NCI-H748 (cell line): ENCODE data around the gene MICU1.
"Not testable (repeated sequence)": the region's sequence is repeated elsewhere in the genome, so short reads cannot be mapped to it uniquely, and the experiment has no call there.

Experiments
- DNase-seq: peaks from one replicate; lab custom pipeline; 2025; ENCODE audit not compliant: unreplicated experiment; lab: John Stamatoyannopoulos, UW

Gene MICU1

DNA sequence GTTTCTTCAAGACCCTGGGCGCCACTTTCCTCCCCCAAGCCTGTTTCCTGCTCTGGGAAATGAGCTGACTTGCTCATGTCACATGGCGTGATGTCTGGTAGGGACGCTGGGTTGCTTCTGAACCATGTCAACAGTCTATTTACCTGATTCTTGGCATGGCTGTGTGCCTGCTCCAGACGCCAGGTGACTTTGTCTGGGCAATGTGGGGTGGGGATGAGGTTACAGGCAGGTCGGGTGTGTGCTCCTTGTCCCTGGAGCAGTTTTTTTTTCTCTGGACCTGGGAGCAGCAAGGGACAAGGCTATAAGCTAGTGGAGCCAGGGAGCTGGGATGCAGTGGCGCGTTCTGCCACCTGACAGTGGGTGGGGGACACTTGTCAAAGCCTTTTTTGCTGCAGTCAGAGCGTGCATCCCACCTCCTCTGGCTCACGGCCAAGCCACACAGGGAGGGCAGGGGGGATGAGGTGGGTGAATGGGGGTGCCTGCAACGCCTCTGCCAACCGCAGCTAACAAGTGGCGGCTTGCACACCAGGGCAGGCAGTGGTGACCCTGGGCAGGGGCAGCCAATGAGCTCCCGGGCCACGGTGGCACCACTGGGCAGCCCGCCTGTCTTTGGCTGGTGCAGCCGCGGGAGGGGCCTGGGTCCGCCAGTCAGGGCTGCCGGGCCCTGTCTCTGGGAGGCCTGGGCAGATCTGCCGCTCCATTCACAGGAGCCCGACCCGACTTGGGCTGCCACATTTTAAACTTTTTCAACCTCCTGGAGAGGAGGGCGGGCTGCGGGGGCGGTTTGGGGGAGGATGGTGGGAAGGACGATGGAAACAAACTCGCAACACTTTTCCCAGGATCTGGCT lies 294.1 kb downstream of the MICU1 start:
- peak; percentile 98 for DNase-seq

DNA sequence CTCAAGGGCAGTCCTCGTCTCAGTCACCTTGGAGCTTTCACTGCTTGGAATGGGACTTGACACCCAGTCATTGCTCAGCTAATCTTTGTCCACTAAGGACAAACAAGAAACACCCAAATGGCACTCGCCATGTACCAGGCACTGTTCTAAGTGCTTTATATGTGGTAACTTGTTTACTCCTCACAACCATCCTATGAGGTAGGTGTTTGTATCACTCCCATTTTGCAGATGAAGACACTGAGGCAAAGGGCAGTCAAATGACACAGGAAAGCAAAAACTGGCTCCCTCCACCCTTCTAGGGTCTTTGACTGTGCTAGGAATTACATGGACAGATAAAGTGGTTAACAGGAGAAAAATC lies 295.8 kb downstream of the MICU1 start:
- no peak for DNase-seq

DNA sequence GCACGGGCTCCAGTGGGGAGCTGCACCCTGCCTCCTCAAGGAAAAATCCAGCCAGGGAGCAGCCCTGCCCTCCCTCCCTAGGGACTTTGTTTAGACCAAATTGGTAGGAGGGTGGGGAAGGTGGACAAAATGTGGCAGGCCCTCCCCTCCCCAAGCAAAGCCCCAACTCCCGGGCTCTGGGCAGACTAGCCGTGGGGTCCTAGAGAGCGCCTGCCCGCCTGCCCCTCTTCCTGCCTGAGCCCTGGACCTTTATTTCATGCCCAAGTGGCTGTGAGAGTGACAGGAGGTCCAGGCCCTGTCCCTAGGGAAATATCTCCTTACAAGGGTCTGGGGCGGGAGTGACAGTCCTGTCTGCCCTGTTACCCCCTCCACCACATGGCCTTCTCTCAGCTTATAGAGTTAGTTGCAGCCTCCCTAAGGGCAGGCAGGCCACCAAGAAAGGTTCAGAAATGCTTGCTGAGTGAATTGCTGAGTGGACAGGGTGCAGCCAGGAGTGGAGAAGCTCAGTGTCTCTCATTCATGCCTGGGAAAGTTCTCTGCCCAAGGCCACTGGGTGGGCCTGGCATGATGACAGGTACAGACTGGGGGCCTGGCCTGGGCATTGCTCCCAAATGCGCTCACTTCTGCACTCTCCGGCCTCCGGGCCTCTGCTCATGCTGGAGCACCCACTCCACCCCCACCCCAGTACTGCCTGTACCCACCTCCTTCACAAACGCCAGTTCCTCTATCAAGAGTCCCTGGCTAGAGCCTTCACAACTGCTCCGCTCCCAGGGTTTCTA lies 296.4 kb downstream of the MICU1 start:
- no peak for DNase-seq

GRCh38 chr10:72328829-72329204 lies 297.1 kb downstream of the MICU1 start:
- no peak for DNase-seq

- peak; percentile 60 for DNase-seq
Observed at GRCh38 chr10:72328045-72328828, 297.6 kb downstream of the MICU1 start.

GRCh38 chr10:72326665-72327603 lies 298.9 kb downstream of the MICU1 start:
- DNase-seq = not testable (repeated sequence)

- peak; percentile 93 for DNase-seq
Observed at GRCh38 chr10:72325243-72326175, 300.4 kb downstream of the MICU1 start.

DNA sequence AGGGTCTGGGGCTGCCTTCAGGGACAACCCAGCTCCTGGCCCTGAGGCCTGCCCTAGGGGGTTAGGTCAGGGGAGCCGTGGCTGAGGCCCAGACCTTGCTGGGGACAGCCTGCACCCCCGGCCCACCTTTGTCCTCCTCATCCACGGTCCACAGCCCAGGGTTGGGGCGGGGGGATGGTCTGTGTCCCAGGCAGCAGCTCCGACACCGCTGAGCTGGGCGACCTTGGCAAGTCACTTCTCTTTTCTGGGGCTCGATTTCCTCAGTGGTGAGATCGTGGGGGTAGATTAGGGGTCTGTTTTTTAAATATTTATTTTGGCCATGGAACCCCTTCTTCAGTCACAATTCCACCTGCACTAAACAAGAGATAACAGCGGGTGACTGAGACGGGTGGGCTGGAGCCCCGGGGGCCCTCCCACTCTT lies 302.1 kb downstream of the MICU1 start:
- DNase-seq = no peak

DNA sequence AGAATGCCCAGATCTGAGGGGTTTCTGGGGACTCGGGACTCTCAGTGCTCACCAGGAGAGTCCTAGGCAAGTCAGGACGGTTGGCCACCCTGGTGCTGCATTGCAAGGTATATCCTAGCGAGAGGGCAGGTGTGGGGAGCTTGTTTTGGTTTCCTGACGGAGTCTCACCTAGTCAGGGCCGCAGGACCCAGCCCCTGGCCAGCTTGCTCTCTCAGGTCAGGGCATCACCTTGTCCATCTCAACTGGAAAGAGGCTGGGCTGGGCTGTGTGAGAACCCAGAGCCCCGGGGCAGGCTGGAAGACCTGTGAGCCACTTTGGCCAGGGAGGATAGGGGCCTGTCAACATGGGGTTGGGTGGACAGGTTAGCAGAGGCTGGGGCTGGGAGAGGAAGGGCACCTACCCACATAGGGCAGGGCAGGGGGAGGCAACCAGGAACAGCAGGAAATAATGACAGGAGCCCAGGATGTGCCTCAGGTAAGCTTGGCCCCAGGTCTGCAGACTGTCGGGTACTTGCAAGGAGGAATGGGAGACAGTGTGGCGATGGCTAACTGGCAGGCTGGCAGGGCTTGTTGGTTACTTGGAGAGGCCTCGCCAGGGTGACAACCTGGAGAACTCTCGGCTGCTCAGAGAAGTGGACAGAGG lies 302.6 kb downstream of the MICU1 start:
- no peak for DNase-seq

- DNase-seq = no peak
Observed at GRCh38 chr10:72322280-72323058, 303.4 kb downstream of the MICU1 start.

- DNase-seq = no peak
Observed at GRCh38 chr10:72322030-72322279, 303.9 kb downstream of the MICU1 start.

- DNase-seq = no peak
Observed at GRCh38 chr10:72321248-72322029, 304.4 kb downstream of the MICU1 start.

DNA sequence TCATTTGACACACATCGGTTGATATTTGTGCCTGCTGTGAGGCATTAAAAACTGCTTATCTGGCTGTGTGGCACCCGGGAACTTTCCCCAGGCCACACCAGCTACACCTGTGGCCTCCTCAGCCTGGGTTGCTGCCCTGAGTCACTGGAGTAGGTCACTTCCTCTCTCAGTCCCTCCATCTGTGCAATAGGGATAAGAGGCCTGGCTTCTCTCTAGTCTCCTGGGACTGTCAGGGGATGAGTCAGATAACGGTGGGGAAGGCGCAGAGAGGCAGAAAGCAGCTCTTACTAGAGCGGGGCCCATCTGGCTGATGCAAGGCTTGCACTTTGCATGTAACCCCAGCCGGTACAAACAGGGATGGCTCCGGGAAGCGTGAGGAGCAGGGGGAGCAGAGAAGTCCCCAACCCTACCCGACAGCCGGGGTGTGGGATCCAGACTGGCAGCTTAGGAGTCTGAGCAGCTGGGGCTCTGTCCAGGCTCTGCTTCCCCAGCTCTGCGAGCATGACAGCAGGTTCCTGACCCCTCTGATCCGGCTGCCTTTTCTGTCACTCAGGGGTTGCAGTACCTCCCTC lies 305.1 kb downstream of the MICU1 start:
- peak; percentile 29 for DNase-seq

DNA sequence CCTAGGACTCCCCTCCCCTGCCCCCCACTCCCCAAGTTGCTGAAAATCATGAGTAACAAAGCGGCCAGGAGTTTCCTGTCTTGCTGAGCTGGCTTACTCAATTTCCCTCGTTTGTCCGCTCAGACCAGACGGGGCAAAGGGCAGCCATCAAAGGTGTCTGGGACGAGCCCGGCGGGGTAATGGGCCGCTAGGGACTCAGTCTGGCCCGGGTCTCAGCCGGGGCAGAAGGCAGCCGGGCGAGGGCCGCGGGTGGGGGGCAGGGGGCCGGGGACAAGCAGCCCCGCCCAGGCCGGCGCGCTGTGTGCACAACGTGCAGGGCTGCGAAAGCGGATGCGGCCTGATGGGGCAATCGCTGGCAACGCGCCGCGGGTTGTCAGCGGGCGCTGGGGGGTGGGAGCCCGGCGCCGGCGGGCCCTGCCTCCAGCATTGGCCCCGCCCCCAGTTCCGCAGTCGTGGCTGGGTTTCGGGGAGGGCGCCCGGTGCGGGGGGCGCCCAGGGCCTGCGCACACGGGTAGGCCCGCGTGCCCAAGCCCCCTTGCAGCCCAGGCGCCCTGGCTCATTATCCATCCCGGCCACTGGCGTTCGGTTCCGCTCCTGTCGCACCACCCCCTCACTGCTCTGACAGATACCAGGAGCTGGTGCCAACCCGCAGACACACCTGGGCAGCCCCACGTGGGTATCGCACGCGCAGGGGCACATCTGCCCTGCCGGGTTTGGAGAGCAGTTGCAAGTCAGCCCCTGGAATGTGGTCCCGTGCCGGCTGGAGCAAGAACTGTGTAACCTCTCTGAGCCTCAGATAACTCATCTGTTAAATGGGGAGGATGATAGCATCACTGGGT lies 306.2 kb downstream of the MICU1 start:
- DNase-seq = peak; percentile 76

DNA sequence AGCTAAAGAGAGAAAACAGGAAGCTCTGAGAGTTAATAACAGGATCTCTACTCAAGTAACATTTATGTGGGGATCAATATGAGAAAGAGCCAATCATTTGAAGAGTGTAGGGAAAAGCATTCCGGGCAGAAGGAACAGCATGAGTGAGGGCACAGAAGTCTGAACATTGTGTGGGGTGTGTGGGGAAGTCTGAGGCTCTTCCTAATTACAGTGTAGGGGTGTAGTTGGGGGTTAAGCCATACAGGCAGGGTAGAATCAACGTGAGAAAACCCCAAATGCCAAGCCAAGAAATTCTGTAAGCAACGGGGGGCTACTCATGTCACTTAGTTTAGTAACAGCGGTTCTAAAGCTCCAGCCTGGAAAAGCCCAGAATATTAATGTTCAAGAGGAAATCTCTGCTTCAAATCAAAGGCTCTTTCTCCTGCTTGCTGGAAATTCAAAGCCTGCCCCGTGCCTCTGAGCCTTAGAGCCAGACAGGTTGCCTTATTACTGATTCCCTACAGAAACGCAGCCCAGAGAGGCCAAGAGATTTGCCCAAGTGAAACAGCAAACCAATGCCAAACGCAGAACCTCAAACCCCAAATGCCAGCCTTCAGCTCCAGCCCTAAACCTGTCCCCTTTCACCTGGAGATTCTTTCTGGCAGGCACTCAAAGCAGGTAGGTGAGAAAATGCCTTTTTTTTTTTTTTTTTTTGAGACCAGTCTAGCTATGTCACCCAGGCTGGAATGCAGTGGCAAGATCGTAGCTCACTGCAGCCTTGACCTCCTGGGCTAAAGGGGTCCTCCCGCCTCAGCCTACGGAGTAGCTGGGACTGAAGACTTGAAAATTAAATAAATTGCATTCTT lies 307.2 kb downstream of the MICU1 start:
- no peak for DNase-seq
